ENCODE results near the gene ST3GAL6.

DNA sequence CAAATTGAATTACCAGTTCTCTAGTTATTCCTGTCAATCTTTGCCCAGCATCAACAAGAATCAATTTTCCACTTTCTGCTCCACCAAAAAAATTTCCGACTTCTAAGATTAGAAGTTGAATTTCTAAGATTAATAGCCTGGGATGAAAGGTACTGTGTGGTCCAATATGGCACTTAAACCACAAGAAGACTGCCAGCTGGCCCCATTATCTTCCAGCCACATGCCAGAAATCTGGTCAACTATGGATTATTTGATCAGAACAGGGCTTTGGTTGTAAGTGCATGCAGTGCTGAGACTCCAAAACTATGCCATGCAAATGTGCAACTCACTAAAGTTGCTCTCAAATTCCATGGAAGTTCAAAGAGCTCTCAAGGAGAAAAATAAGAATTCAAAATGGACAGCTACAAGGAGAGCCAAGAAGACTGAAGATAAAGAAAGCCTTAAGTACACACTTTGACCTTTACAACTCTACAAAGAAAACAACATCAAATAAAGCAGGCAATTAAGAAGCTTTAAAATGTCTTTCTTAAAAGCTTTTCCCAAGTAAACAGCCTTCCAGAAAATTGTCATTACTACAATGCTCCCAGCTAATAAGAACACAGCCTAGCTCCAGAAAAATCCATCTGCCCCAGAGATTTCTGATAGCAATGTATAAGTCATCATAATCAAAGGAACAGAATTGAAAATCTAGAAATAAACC, 64.2 kb downstream of the ST3GAL6 start:
- TF ChIP-seq EZH2 (IDR thresholded peaks at IDR 0.05) = no peak
- no peak for TF ChIP-seq POLR2AphosphoS5 (IDR thresholded peaks at IDR 0.05; ENCODE audit: borderline replicate concordance, low read depth, low read length)
- TF ChIP-seq FOXP2 (optimal IDR thresholded peaks at IDR 0.05; ENCODE audit: control extremely low read depth, extremely low read length, insufficient read depth) = no peak

Data from SK-N-MC (cell line).